ENCODE results near the gene SLC25A21.

GRCh38 chr14:37114559-37114958 lies 57.8 kb downstream of the SLC25A21 start:
- no peak for TF ChIP-seq CTCF (IDR thresholded peaks at IDR 0.05)
- TF ChIP-seq REST (IDR thresholded peaks at IDR 0.05; ENCODE audit: insufficient read depth in 1 of 2, low read depth in 2 of 2, low read length in 1 of 2), result no peak
